A549 (cell line): ENCODE data around the gene CCDC85B. TPM values are rescaled to one million over a fixed set of nuclear protein-coding genes. Genes with fewer than 3 reads are reported as not detected.

Experiments used
- ATAC-seq, 2 experiments: fragments of 200-7000 bp in 1 of 2; fragments of >200 bp in 1 of 2; cut with Nextera tagmentation in 1 of 2; cut with Tn5 transposase in 1 of 2; 3 replicates each; pipeline versions ENCODE4 v1.8.0 to v1.9.1; 2018 to 2020; ENCODE audit warnings: mild to moderate bottlenecking in 1 of 2, moderate library complexity in 1 of 2
- CTCF ChIA-PET: fragments of 300-600 bp; sonication (Branson Sonifier 250); formaldehyde crosslinking; extraction: SDS; loops from one replicate; lab custom pipeline; 2021; ENCODE audit warnings: antibody characterized with exemption, inconsistent platforms; lab: Yijun Ruan, JAX
- POLR2A ChIA-PET: fragments of 350-600 bp; formaldehyde crosslinking; extraction: SDS; loops from one replicate; lab custom pipeline; 2021; ENCODE audit warnings: antibody characterized with exemption, inconsistent platforms; lab: Yijun Ruan, JAX
- DNase-seq, 2 experiments: peaks; one replicate each; pipeline versions ENCODE4 v3.0.0 to v3.0.0-alpha.2; 2011 to 2016; ENCODE audit warnings: low read depth in 1 of 2, low spot score in 1 of 2
- FAIRE-seq: peaks from 2 replicates; lab custom pipeline; 2011; peaks lifted over from hg19 to GRCh38; lab: Jason Lieb, UNC
- H3K27ac ChIP-seq, 2 experiments: fragments of >200 bp; sonication (Bioruptor Twin); formaldehyde crosslinking; 3 replicates each; pipeline ENCODE4 v1.5.1; 2016 to 2017
- H3K4me1 ChIP-seq: fragments of >200 bp; sonication (Bioruptor Twin); formaldehyde crosslinking; 3 replicates; pipeline ENCODE4 v1.6.1; 2016
- H3K4me2 ChIP-seq: fragments of >200 bp; sonication (Bioruptor Twin); formaldehyde crosslinking; 3 replicates; pipeline ENCODE4 v1.6.1; 2016
- H3K4me3 ChIP-seq: fragments of >200 bp; sonication (Bioruptor Twin); formaldehyde crosslinking; 3 replicates; pipeline ENCODE4 v1.5.1; 2016
- H3K9me3 ChIP-seq: fragments of >200 bp; sonication (Bioruptor Twin); formaldehyde crosslinking; 3 replicates; pipeline ENCODE4 v1.6.1; 2016
- ATOH8 ChIP-seq: fragments of 250-450 bp; sonication (Bioruptor Pico); IDR thresholded peaks from 2 replicates; pipeline ENCODE4 v1.5.0; 2020; ENCODE audit warnings: low read depth, mild to moderate bottlenecking, moderate library complexity
- BCL3 ChIP-seq: fragments of >200 bp; sonication (Bioruptor Twin); formaldehyde crosslinking; IDR thresholded peaks from 3 replicates; pipeline ENCODE4 v1.6.1; 2016
- BHLHE40 ChIP-seq: IDR thresholded peaks from 2 replicates; pipeline ENCODE4 v1.6.1; 2012; ENCODE audit warnings: low read depth, low read length, inconsistent platforms
- CBX2 ChIP-seq: fragments of 200-600 bp; sonication (generic); IDR thresholded peaks from 2 replicates; pipeline ENCODE4 v1.6.1; 2016; ENCODE audit warnings: low read depth, mild to moderate bottlenecking, borderline replicate concordance
- CBX8 ChIP-seq: fragments of 200-600 bp; sonication (generic); IDR thresholded peaks from 2 replicates; pipeline ENCODE4 v1.6.1; 2016
- CHD4 ChIP-seq: fragments of 200-600 bp; sonication (generic); IDR thresholded peaks from 2 replicates; pipeline ENCODE4 v1.6.1; 2016; ENCODE audit warnings: antibody characterized with exemption, mild to moderate bottlenecking, borderline replicate concordance
- CTCF ChIP-seq: fragments of >200 bp; sonication (Bioruptor Twin); formaldehyde crosslinking; IDR thresholded peaks from 3 replicates; pipeline ENCODE4 v1.5.1; 2016
- ELK1 ChIP-seq: fragments of 150-350 bp; IDR thresholded peaks from 2 replicates; pipeline ENCODE4 v1.6.1; 2014; ENCODE audit warnings: low read depth, mild to moderate bottlenecking, low read length
- EP300 ChIP-seq, 2 experiments: fragments of >200 bp; sonication (Bioruptor Twin); formaldehyde crosslinking; IDR thresholded peaks; 2 replicates in 1 of 2; 3 replicates in 1 of 2; pipeline ENCODE4 v1.6.1; 2016 to 2017
- FOXS1 ChIP-seq: fragments of 250-450 bp; sonication (Bioruptor Pico); IDR thresholded peaks from 2 replicates; pipeline ENCODE4 v1.5.0; 2020; ENCODE audit warnings: mild to moderate bottlenecking, moderate library complexity
- HDAC2 ChIP-seq: fragments of 200-600 bp; sonication (generic); IDR thresholded peaks from 2 replicates; pipeline ENCODE4 v1.6.1; 2016
- HES2 ChIP-seq: fragments of >200 bp; sonication (Bioruptor Twin); formaldehyde crosslinking; IDR thresholded peaks from 2 replicates; pipeline ENCODE4 v1.6.1; 2016
- HEYL ChIP-seq: fragments of 250-450 bp; sonication (Bioruptor Pico); IDR thresholded peaks from 2 replicates; pipeline ENCODE4 v1.8.0; 2021; ENCODE audit warnings: mild to moderate bottlenecking, moderate library complexity
- HMGXB4 ChIP-seq: fragments of 250-450 bp; sonication (Bioruptor Pico); IDR thresholded peaks from 2 replicates; pipeline ENCODE4 v1.5.0; 2021; ENCODE audit warnings: mild to moderate bottlenecking, moderate library complexity, borderline replicate concordance
- HOXA7 ChIP-seq: fragments of 250-450 bp; sonication (Bioruptor Pico); IDR thresholded peaks from 2 replicates; pipeline ENCODE4 v1.5.0; 2020; ENCODE audit warnings: mild to moderate bottlenecking, moderate library complexity
- JUNB ChIP-seq: fragments of >200 bp; sonication (Bioruptor Twin); formaldehyde crosslinking; IDR thresholded peaks from 2 replicates; pipeline ENCODE4 v1.6.1; 2016
- KDM5A ChIP-seq: fragments of 200-600 bp; sonication (generic); IDR thresholded peaks from 2 replicates; pipeline ENCODE4 v1.6.1; 2016; ENCODE audit warnings: antibody characterized with exemption, mild to moderate bottlenecking
- MAX ChIP-seq: IDR thresholded peaks from 2 replicates; pipeline ENCODE4 v1.6.1; 2012
- MAZ ChIP-seq: fragments of 150-350 bp; IDR thresholded peaks from 2 replicates; pipeline ENCODE4 v1.6.1; 2014; ENCODE audit warnings: antibody characterized with exemption, low read depth, low read length, borderline replicate concordance
- NR3C1 ChIP-seq: fragments of >200 bp; sonication (Bioruptor Twin); formaldehyde crosslinking; IDR thresholded peaks from 3 replicates; pipeline ENCODE4 v1.6.1; 2017
- PBX3 ChIP-seq: IDR thresholded peaks from 2 replicates; pipeline ENCODE4 v1.6.1; 2012
- POLR2AphosphoS2 ChIP-seq: conservative IDR thresholded peaks from 2 replicates; pipeline ENCODE4 v1.6.1; 2012; ENCODE audit warnings: low read length, improper control_type of control experiment, inconsistent platforms
- RARB ChIP-seq: fragments of 250-450 bp; sonication (Bioruptor Pico); IDR thresholded peaks from 2 replicates; pipeline ENCODE4 v1.8.0; 2021; ENCODE audit warnings: mild to moderate bottlenecking, moderate library complexity
- RCOR1 ChIP-seq: fragments of 150-350 bp; IDR thresholded peaks from 2 replicates; pipeline ENCODE4 v1.6.1; 2014; ENCODE audit warnings: antibody characterized with exemption, low read length, low read depth
- REST ChIP-seq: fragments of 200-600 bp; sonication (generic); IDR thresholded peaks from 2 replicates; pipeline ENCODE4 v1.6.1; 2016; ENCODE audit warnings: antibody characterized with exemption, mild to moderate bottlenecking, moderate library complexity
- RNF2 ChIP-seq: fragments of 200-600 bp; sonication (generic); IDR thresholded peaks from 2 replicates; pipeline ENCODE4 v1.6.1; 2016; ENCODE audit warnings: low read depth, mild to moderate bottlenecking, antibody characterized with exemption, moderate library complexity, borderline replicate concordance
- ZNF302 ChIP-seq: fragments of 250-450 bp; sonication (Bioruptor Pico); IDR thresholded peaks from 2 replicates; pipeline ENCODE4 v1.9.0; 2021; ENCODE audit warnings: inconsistent platforms, mild to moderate bottlenecking, moderate library complexity
- ZSCAN20 ChIP-seq: fragments of 250-450 bp; sonication (Bioruptor Pico); IDR thresholded peaks from 2 replicates; pipeline ENCODE4 v1.8.0; 2022; ENCODE audit warnings: mild to moderate bottlenecking, moderate library complexity
- WGBS: methylation state at CpG from one replicate; pipeline ENCODE4 v1.1.6; 2017; ENCODE audit errors: missing lambda C conversion rate; 5-methylcytosine and 5-hydroxymethylcytosine counted together
- polyA plus RNA-seq, 4 experiments: library from polyadenylated mRNA; depleted of rRNA in 3 of 4; stranded (reverse); fragments of >200 nt; fragmentation: RNase III in 1 of 4; extraction: RNeasy Plus Mini Kit Qiagen cat#74134 plus additional on column Dnase treatment in 1 of 4; gene quantifications; 2 replicates in 3 of 4; 3 replicates in 1 of 4; pipeline ENCODE4 v1.2.3, GENCODE V29; 2011 to 2017

The CCDC85B gene
- polyA plus RNA-seq, 2 of the 4 experiments (the other 2 are of a cell fraction): 7.3 to 27.5 TPM

GRCh38 chr11:65859812-65860277, 30.6 kb upstream of the CCDC85B start:
- POLR2A ChIA-PET: interaction anchor here (0.7 to 3.4 kb wide), 17 partner anchors 8 to 245 kb away, joined by 3 to 36 read pairs (median 8); partner anchors contain the start of genes AP5B1, CCDC85B, FIBP and KAT5
- Histone ChIP-seq H3K4me2 (peak overlapping the region; percentile 87), H3K4me3 (peak overlapping the region; percentile 70), H3K27ac (peak overlapping the region; percentile 88 to 96), H3K4me1 (peaks cover 24% of the 10 kb centered on the region), H3K9me3 (no peaks in the 10 kb centered on the region)
- 5% methylated on average over 16 of the region's 16 CpGs for WGBS
- CTCF ChIA-PET: interaction anchor here (0.6 to 7.6 kb wide), 51 partner anchors 9 to 420 kb away, joined by 3 to 195 read pairs (median 4); partner anchors contain the start of genes AP5B1, CCDC85B, CTSW and EFEMP2
- DNase-seq: no peak
- ATAC-seq: peak; percentile 2 to 7
- no peak for FAIRE-seq
- TF ChIP-seq HDAC2 (no peak), JUNB (no peak), RCOR1 (no peak), CHD4 (no peak), NR3C1 (no peak), HEYL (CRISPR knock-in tag) (no peak), HOXA7 (CRISPR knock-in tag) (no peak), ZSCAN20 (no peak), ATOH8 (CRISPR knock-in tag) (0 out of 2 replicates have a peak, but pooled peaks have one; percentile 24), HMGXB4 (CRISPR knock-in tag) (no peak), MAZ (0 out of 2 replicates have a peak, but pooled peaks have one; percentile 4), CBX2 (no peak), FOXS1 (CRISPR knock-in tag) (no peak), REST (no peak), HES2 (no peak), ELK1 (no peak), MAX (no peak; the same call in 1 of the 2 replicates), RNF2 (no peak), CBX8 (no peak), BHLHE40 (no peak), BCL3 (no peak; the same call in 2 of the 3 replicates), CTCF (no peak), RARB (CRISPR knock-in tag) (0 out of 2 replicates have a peak, but pooled peaks have one; percentile 23), PBX3 (no peak), POLR2AphosphoS2 (no peak), KDM5A (no peak), EP300 (IDR thresholded peaks at IDR 0.05) (no peak), ZNF302 (CRISPR knock-in tag) (no peak)
